Islet precursor cell (in vitro differentiated cells): ENCODE data around the gene SBNO2.
"Not testable (repeated sequence)": the region's sequence is repeated elsewhere in the genome, so short reads cannot be mapped to it uniquely, and the experiment has no call there.

Experiments
- DNase-seq: peaks from one replicate; pipeline ENCODE4 v3.0.0-alpha.2; 2018

Gene SBNO2

DNA sequence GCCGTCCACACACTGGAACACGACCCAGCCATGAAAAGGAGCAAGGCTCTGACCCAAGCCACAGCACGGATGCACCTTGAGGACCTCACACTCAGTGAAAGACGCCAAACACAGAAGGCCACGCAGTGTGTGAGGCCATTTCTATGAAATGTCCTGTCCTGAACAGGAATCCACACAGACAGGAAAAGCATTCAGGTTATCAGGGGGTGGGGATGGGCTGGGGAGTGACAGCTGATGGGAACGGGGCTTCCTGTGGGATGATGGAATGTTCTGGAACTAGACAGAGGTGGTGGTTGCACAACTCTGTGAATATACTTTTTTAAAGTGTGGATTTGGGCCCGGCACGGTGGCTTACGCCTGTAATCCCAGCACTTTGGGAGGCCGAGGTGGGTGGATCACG lies 39.6 kb downstream of the SBNO2 start:
- DNase-seq, result no peak

DNA sequence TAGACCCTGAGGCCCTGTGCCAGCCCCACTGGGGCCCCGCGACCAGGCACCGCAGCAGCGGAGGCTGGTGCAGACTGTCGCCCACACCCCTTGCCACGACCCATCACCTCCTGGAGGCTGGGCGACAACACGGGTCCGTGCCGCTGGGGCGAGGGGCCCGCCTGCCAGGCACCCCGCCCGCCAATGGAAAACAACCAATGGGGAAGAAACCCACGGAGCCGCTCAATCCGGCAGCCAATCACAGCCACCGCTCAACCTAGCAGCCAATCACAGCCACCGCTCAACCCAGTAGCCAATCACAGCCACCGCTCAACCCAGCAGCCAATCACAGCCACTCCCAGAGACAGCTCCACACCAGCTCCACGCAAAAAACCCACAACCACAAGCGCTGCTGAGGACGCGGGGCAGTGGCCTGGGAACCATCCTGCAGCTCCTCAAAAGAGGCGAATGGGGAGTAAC lies 40.6 kb downstream of the SBNO2 start:
- no peak for DNase-seq

- no peak for DNase-seq
Measured at GRCh38 chr19:1132552-1133383, 41.3 kb downstream of the SBNO2 start.

- peak; percentile 93 for DNase-seq
Measured at GRCh38 chr19:1131718-1132551, 42.1 kb downstream of the SBNO2 start.

GRCh38 chr19:1130771-1131717 lies 43.0 kb downstream of the SBNO2 start:
- DNase-seq, result no peak

- DNase-seq, result no peak
Measured at GRCh38 chr19:1129535-1129934, 44.5 kb downstream of the SBNO2 start.

GRCh38 chr19:1129084-1129483 lies 45.0 kb downstream of the SBNO2 start:
- not testable (repeated sequence) for DNase-seq

DNA sequence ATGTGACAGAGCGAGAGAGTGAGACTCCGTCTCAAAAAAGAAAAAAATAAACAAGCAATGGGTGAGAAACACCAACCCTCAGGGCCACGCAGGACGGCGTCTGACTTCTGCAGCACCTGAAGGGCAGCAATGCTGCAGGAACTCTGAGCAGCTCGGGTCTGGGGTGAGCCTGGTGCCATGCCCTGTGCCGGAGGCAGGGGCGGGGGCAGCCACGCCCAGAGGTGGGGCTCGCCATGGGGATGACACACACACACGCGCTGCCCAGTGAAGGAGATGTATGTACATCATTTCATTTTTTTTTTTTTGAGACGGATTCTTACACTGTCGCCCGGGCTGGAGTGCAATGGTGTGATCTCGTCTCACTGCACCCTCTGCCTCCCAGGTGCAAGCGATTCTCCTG lies 46.0 kb downstream of the SBNO2 start:
- DNase-seq, result no peak

DNA sequence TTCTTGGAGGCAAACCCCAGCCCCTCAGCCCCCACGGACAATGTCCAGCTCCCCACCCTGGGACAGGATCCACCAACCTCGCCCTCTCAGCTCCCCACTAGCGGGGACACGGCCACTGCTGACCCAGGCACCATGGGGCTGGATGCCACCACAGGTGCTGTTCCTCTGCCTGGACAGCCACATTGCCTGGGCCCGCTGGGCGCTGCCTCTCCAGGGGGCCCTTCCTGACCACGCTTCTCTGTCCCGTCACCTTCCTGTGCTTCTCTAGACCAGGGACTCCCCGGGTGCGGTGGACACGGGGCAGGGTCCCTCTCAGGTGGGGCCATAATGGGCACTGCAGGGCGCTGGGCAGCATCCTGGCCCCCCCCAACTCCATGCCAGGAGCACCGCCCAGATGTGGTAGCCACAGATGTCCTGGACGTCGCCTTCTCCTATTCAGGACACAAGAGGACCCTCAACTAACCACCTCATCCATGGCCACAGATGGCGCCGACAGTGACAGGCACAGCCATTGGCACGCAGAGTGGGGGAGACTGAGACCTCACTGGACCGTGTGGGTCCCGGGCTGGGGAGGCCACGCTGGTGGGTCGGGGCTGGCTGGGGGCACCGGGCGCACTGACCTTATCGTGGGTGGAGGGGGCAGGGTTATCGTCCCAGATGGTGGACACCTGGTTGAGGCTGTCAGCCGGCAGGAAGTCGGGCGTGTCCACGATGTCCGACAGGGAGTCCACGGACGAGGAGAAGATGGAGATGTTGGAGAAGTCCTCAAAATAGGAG lies 46.9 kb downstream of the SBNO2 start:
- DNase-seq, result no peak

GRCh38 chr19:1125601-1126467 lies 48.2 kb downstream of the SBNO2 start:
- DNase-seq, result no peak

DNA sequence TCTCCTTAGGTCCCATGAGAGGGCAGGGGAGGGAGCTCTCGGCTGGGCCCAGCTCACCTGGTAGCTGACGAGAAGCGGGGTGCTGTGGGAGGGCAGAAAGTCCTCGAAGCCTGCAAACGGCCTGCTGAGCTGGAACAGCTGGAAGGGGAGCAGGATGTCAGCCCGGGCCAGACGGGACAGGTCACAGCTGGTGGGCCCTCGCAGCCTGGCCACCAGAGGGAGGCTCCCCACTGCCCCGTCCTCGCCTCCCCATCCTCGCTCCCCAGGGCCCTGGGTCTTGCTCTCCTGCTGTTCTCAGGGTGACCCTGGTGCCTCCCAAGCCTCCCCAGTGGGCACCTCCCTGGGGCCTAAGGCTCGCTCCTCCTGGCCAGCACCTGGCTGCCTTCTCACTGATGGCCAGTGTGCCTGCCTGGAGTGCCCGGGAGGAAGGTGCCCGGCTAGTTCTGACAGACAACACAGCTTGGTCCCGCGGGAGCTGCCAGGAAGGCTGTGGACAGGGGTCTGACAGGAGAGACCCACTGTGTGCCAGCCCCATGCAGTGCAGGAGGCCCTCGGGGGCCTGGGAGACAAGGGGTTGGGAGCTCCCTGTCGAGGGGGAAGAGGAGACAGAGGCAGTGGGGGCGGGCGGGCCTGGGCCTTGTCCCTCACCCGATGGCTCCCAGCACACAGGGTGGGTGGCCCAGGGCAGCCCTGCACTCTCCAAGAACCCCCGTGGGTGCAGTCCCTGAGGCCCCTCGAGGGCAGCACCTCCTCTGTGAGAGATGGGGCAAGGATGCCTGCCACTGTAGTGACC lies 50.0 kb downstream of the SBNO2 start:
- DNase-seq, result no peak

GRCh38 chr19:1123381-1123780 lies 50.7 kb downstream of the SBNO2 start:
- no peak for DNase-seq

DNA sequence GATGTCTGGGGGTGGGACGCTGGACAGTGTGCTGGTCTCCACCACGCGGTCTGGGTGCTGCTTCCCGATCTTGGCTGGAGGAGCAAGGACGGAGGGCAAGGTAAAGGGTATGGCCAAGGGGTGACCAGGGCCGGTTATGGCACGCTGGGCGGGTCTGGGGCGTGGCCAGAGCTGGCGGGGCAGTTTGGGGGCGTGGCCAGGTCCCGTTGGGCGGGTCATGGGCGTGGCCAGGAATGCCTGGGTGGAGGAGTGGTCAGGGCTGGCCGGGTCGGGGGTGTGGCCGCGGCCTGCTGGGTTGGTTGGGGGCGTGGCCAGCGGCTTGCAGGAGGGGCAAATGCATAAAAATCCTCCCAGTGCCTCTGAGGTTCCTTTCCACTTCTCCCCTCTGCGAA lies 51.1 kb downstream of the SBNO2 start:
- peak; percentile 88 for DNase-seq

DNA sequence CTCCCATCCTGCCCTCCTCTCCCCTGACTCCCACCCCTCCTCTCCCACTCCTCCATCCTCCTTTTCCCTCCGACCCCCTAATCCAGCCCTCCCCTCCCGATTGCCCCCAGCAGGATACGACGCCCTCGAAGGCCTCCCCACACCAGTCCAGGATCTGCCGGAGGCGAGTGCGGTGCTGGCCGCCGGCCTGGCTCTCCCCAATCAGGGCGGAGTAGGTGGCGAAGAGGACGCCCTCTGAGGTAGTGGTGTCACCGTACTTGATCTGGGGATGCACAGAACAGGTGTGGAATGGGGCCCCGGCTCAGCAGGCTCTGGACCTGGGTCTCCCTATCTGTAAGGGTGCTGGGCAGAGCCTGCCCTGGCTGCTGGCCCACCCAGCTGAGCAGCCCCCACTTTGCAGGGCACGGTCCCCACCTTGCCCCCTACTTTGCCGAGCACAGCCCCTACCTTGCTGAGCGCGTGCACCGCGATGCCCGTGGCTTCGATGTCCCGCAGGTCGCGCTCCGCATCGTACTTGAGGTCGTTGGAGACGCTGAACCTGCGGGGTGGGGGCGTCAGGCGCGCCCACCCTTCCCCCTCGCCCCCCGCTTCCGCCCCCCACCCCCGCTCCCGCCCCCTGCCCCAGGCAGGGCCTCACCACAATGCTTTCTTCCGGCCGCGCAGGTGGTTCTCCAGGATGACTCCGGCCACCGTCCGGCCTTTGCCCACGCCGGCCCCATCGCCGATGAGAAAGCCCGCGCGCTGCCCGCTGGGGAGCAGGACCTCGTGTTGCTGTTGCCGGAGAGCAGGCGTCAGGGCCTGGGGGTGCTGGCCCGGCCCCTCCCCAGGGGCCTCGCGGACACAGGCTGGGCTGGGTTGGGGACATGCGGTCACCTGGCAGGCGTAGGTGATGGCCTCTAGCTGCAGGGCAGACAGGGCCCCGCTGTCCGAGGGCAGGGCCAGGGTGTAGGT lies 51.8 kb downstream of the SBNO2 start:
- DNase-seq, result no peak

GRCh38 chr19:1121395-1121794 lies 52.7 kb downstream of the SBNO2 start:
- DNase-seq, result no peak

DNA sequence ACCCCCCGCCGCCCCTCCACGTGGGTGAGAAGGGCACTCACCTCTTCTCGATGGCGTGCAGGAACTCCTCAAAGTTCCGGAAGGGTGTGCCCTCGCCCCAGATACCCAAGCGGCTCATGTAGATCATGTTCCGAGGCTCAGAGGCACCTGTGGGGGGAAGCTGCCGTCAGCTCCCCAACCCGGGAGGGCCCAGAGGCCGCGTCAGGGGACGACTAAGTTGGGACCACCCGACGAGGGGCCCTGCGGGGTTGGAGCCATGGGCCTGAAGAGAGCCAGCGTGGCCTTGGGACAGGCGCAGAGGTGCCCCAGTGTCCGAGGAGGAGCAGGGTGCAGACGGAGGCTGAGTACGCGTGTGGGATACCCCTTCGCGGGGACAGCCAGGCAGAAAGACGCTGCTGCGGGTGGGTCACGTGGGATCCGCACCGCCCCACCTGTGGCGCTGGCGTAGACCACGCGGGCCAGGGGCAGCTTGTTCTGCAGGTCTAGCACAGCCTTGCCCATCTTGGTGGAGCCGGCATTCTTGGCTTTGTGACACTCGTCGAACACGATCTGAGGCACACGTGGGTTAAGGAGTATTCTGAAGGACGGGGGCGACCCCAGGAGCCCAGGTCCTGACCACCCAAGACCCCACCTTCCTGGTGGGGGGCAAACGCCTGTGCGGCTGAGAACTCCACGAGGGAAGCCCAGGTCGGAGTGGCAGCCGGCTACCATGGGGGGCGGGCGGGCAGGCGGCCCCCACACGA lies 54.4 kb downstream of the SBNO2 start:
- no peak for DNase-seq

GRCh38 chr19:1118999-1119398 lies 55.1 kb downstream of the SBNO2 start:
- DNase-seq, result no peak

DNA sequence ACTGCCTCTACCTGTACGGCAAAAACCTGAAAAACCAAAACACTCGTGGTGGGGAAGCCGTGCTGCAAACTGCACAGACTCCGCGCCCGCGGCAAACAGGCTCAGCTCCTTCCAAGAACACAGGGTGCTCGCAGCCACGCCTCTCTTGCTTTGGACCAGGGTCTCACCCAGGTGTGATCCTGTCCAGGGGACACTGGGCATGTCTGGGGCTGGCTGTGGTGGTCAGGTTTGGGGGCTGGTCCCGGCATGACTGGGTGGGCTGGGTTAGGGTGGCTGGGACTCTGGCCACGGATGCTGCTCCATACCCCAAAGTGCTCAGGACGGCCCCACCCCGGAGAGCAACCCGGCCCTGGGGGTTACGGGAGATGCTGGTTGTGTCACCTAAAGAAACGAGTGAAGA lies 56.4 kb downstream of the SBNO2 start:
- no peak for DNase-seq
